ENCODE measurements around the gene KCNJ6. TPM values are rescaled to one million over a fixed set of nuclear protein-coding genes. Genes with fewer than 3 reads are reported as not detected.

Gene KCNJ6
- total and polyA plus RNA-seq, 9 of the 15 experiments (the other 6 are each of a cell fraction or from before 2014, with no cell fraction given): 0.06 to 0.21 (median 0.13) TPM; not detected in 1

DNA sequence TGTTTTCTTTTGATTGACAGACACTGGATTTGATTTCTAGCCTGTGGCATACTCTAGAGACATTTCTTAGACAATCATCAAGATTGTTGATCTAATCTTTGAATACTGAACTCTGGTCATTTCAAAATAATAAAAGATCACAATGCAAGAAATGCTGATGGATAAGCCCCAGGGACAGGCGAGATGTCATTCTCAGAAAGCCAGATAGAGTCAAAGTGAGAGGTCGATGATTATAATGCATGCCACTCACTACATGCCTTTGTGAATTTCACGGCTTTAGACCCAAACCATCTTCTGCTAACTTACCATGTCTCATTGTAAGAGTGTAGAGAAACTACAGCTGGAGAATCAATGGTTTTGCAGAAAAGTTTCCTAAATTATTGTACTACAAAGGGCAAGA, 292.6 kb downstream of the KCNJ6 start:
- no TSS peak for BruUV-seq (replicated peaks)
- no peak for ATAC-seq
- in situ Hi-C loops (cut with MboI) (no loop called here), intact Hi-C loops (cut with micrococcal nuclease) (no loop called here)
- no peak for DNase-seq (ENCODE audit: extremely low read depth in 1 of 4, low spot score in 3 of 4)
- Histone ChIP-seq H3K27ac (ENCODE audit: extremely low read depth, low read depth, low read length) (no peak overlapping the region), H3K79me2 (ENCODE audit: control insufficient read depth, insufficient read depth, low read length) (no peaks in the 10 kb centered on the region), H3K4me1 (replicated peaks in 1 of 2; ENCODE audit: control insufficient read depth in 2 of 2, insufficient read depth in 2 of 2, low read length in 2 of 2) (peaks cover 0 to 6% of the 10 kb centered on the region in 2 experiments; a peak in 3 of 5 replicates), H3K4me3 (no peak overlapping the region), H2AFZ (ENCODE audit: low read depth, low read length) (no peak overlapping the region), H3K4me2 (ENCODE audit: insufficient read depth, low read length) (no peak overlapping the region), H3K36me3 (ENCODE audit: control insufficient read depth, insufficient read depth, low read length) (no peaks in the 10 kb centered on the region), H3K27me3 (ENCODE audit: control insufficient read depth in 2 of 2, insufficient read depth in 2 of 2, low read length in 2 of 2) (peaks cover 9 to 11% of the 10 kb centered on the region in 2 experiments), H3K9me1 (ENCODE audit: control insufficient read depth, insufficient read depth, low read length) (no peaks in the 10 kb centered on the region), H3K9ac (ENCODE audit: insufficient read depth in 1 of 2, low read depth in 2 of 2, low read length in 2 of 2) (no peak overlapping the region), H4K20me1 (replicated peaks; ENCODE audit: control insufficient read depth, insufficient read depth, low read length) (no peaks in the 10 kb centered on the region), H3K9me3 (replicated peaks; ENCODE audit: control insufficient read depth, insufficient read depth, low read depth, low read length) (0 out of 2 replicates have a peak, but pooled peaks cover 2% of the 10 kb centered on the region)
- TF ChIP-seq STAT5A (IDR thresholded peaks at IDR 0.05; ENCODE audit: borderline replicate concordance, low read length) (no peak), SAP30 (IDR thresholded peaks at IDR 0.05; ENCODE audit: borderline replicate concordance, insufficient read depth, low read depth, low read length, poor library complexity, severe bottlenecking) (no peak), HMG20B (CRISPR knock-in tag; IDR thresholded peaks at IDR 0.05) (no peak), PCBP1 (IDR thresholded peaks at IDR 0.05; ENCODE audit: low read depth, low read length, poor library complexity, severe bottlenecking) (no peak), ADNP (tag; IDR thresholded peaks at IDR 0.05) (no peak), TEAD2 (tag; IDR thresholded peaks at IDR 0.05) (no peak), CHD4 (IDR thresholded peaks at IDR 0.05; ENCODE audit: insufficient read depth, insufficient replicate concordance, low read depth, low read length, poor library complexity, severe bottlenecking) (no peak), PKNOX1 (IDR thresholded peaks at IDR 0.05) (peak; percentile 58), HNRNPH1 (optimal IDR thresholded peaks at IDR 0.05; ENCODE audit: low read depth, low read length) (no peak), ZNF316 (IDR thresholded peaks at IDR 0.05) (no peak), DEAF1 (CRISPR knock-in tag; IDR thresholded peaks at IDR 0.05) (no peak), ZNF778 (CRISPR knock-in tag; IDR thresholded peaks at IDR 0.05) (no peak), MAFG (tag; conservative IDR thresholded peaks at IDR 0.05) (no peak), KLF16 (IDR thresholded peaks at IDR 0.05) (no peak)
- TF ChIP-seq, protein P1, sequence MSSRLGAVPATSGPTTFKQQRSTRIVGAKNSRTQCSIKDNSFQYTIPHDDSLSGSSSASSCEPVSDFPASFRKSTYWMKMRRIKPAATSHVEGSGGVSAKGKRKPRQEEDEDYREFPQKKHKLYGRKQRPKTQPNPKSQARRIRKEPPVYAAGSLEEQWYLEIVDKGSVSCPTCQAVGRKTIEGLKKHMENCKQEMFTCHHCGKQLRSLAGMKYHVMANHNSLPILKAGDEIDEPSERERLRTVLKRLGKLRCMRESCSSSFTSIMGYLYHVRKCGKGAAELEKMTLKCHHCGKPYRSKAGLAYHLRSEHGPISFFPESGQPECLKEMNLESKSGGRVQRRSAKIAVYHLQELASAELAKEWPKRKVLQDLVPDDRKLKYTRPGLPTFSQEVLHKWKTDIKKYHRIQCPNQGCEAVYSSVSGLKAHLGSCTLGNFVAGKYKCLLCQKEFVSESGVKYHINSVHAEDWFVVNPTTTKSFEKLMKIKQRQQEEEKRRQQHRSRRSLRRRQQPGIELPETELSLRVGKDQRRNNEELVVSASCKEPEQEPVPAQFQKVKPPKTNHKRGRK (tag; IDR thresholded peaks at IDR 0.05): 0 out of 2 replicates have a peak, but pooled peaks have one; percentile 16
- TF ChIP-seq, protein P2, sequence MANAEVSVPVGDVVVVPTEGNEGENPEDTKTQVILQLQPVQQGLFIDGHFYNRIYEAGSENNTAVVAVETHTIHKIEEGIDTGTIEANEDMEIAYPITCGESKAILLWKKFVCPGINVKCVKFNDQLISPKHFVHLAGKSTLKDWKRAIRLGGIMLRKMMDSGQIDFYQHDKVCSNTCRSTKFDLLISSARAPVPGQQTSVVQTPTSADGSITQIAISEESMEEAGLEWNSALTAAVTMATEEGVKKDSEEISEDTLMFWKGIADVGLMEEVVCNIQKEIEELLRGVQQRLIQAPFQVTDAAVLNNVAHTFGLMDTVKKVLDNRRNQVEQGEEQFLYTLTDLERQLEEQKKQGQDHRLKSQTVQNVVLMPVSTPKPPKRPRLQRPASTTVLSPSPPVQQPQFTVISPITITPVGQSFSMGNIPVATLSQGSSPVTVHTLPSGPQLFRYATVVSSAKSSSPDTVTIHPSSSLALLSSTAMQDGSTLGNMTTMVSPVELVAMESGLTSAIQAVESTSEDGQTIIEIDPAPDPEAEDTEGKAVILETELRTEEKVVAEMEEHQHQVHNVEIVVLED (CRISPR knock-in tag; IDR thresholded peaks at IDR 0.05): no peak
- FAIRE-seq: no peak
- 5% methylated on average over 3 of the region's 3 CpGs for WGBS (ENCODE audit: insufficient coverage, low coverage, missing lambda C conversion rate)
- ChIA-PET CTCF (ENCODE audit: low intra/inter-chr PET ratio) (no interaction called here), POLR2A (no interaction called here)

Measured in K562 (cell line).